ENCODE data around the gene BOD1.

Gene BOD1

DNA sequence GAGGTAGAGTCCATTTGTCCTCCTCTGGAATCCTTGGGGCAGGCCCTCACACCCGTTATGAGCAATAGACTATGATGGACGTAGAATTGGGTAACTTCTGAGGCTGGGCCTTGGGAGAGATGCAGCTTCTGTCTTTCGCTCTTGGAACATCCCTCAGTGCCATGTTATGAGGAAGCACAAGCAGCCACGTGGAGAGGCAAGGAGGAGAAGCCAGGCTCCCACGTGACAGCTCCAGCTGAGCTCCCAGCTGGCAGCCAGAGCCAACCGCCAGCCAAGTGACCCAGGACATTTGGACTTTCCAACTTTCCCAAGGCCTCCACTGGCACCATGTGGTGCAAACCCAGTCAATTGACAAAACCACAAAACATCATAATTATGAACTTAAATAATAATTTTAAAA lies 43.0 kb upstream of the BOD1 start:
- in situ Hi-C loops (cut with MboI; ENCODE audit: low sequenced_read_pairs, unreplicated experiment), result no loop called here
- TF ChIP-seq, protein P1, sequence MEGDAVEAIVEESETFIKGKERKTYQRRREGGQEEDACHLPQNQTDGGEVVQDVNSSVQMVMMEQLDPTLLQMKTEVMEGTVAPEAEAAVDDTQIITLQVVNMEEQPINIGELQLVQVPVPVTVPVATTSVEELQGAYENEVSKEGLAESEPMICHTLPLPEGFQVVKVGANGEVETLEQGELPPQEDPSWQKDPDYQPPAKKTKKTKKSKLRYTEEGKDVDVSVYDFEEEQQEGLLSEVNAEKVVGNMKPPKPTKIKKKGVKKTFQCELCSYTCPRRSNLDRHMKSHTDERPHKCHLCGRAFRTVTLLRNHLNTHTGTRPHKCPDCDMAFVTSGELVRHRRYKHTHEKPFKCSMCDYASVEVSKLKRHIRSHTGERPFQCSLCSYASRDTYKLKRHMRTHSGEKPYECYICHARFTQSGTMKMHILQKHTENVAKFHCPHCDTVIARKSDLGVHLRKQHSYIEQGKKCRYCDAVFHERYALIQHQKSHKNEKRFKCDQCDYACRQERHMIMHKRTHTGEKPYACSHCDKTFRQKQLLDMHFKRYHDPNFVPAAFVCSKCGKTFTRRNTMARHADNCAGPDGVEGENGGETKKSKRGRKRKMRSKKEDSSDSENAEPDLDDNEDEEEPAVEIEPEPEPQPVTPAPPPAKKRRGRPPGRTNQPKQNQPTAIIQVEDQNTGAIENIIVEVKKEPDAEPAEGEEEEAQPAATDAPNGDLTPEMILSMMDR (IDR thresholded peaks at IDR 0.05; ENCODE audit: borderline replicate concordance, control extremely low read depth, extremely low read depth, insufficient read depth, missing control alignments), result no peak
- DNase-seq (ENCODE audit: low spot score), result no peak

GRCh38 chr5:173657741-173658356 lies 41.4 kb upstream of the BOD1 start:
- TF ChIP-seq, protein P1 (IDR thresholded peaks at IDR 0.05; ENCODE audit: borderline replicate concordance, control extremely low read depth, extremely low read depth, insufficient read depth, missing control alignments), result no peak
- in situ Hi-C loops (cut with MboI; ENCODE audit: low sequenced_read_pairs, unreplicated experiment), result no loop called here

GRCh38 chr5:173655196-173655797 lies 38.8 kb upstream of the BOD1 start:
- DNase-seq (ENCODE audit: low spot score), result no peak
- TF ChIP-seq, protein P1 (IDR thresholded peaks at IDR 0.05; ENCODE audit: borderline replicate concordance, control extremely low read depth, extremely low read depth, insufficient read depth, missing control alignments), result no peak
- in situ Hi-C loops (cut with MboI; ENCODE audit: low sequenced_read_pairs, unreplicated experiment), result no loop called here

More at GRCh38 chr5:173657741-173658356, 41.4 kb upstream of the BOD1 start:
- DNase-seq (ENCODE audit: low spot score), result no peak

DNA sequence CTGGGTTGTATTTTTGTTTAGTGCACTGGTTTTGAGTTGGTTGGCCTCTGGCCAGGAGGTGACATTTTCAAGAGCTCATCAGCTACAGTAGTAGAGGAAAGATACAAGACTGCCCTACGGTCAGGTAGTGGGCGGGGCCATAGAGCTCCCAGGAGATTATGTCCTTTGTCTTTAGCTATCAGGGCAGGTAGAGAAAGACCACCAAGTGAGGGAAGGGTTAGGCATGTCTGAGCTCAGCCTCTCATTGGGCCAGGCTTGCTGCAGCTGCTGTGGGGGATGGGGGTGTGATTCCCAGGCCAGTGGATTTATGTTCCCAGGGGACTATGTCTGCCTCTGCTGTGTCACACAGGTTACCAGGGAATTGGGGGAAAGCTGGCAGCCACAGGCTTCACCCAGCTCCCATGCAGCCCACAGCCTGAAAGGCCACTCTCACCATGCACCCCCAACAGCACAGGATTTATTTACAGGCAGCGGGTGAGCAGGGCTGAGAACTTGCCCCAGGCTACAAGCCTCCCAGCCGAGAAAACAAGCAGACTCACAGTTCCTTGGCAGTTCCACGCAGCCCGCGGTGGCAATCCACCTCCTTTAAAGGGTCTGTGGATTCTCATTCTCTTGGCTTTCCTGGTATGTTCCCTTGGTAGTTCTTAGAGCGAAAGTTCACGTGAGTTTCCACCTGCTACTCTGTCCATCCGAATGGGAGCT lies 37.5 kb upstream of the BOD1 start:
- in situ Hi-C loops (cut with MboI; ENCODE audit: low sequenced_read_pairs, unreplicated experiment), result no loop called here
- no peak for DNase-seq (ENCODE audit: low spot score)
- TF ChIP-seq, protein P1 (IDR thresholded peaks at IDR 0.05; ENCODE audit: borderline replicate concordance, control extremely low read depth, extremely low read depth, insufficient read depth, missing control alignments), result no peak

GRCh38 chr5:173648308-173648866 lies 31.9 kb upstream of the BOD1 start:
- DNase-seq (ENCODE audit: low spot score), result no peak
- TF ChIP-seq, protein P1 (IDR thresholded peaks at IDR 0.05; ENCODE audit: borderline replicate concordance, control extremely low read depth, extremely low read depth, insufficient read depth, missing control alignments), result no peak
- in situ Hi-C loops (cut with MboI; ENCODE audit: low sequenced_read_pairs, unreplicated experiment), result no loop called here

DNA sequence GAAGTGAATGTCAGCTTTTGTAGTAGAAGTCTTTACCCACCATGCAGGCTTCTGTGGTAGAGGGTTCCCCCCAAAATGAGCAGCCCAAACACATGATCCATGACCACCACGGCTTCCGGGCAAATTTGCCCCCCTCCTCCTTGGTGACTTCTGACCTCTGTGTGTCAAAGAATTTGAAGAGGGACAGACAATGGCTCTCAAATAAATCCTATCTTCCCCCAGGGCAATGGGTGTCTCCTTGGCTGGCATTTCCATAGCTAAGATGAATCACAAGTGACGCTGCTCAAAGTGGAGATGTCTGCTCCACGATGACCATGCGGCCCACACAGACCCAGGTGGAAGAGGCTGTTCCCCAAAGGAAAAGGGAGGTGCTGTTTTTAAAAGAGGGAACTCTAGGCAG lies 30.2 kb upstream of the BOD1 start:
- DNase-seq (ENCODE audit: low spot score), result no peak
- TF ChIP-seq, protein P1 (IDR thresholded peaks at IDR 0.05; ENCODE audit: borderline replicate concordance, control extremely low read depth, extremely low read depth, insufficient read depth, missing control alignments), result no peak
- in situ Hi-C loops (cut with MboI; ENCODE audit: low sequenced_read_pairs, unreplicated experiment), result no loop called here

Data from GM13976 (cell line).